Placental pericyte (primary cell): ENCODE data around the gene NOSTRIN. TPM values are rescaled to one million over a fixed set of nuclear protein-coding genes. Genes with fewer than 3 reads are reported as not detected.

Source experiments
- total RNA-seq: library from RNA; depleted of rRNA; stranded (reverse); fragments of >200 nt; gene quantifications from 2 replicates; pipeline ENCODE4 v1.2.3, GENCODE V29; 2012

NOSTRIN gene
- under 0.01 and 1.0 TPM in 2 replicates for total RNA-seq

GRCh38 chr2:168801961-168802858, at the start of gene NOSTRIN:
Gene NOSTRIN, plus strand, starts transcription at chr2:168802637. Its CDS starts 10 bp downstream, at chr2:168802647.

DNA sequence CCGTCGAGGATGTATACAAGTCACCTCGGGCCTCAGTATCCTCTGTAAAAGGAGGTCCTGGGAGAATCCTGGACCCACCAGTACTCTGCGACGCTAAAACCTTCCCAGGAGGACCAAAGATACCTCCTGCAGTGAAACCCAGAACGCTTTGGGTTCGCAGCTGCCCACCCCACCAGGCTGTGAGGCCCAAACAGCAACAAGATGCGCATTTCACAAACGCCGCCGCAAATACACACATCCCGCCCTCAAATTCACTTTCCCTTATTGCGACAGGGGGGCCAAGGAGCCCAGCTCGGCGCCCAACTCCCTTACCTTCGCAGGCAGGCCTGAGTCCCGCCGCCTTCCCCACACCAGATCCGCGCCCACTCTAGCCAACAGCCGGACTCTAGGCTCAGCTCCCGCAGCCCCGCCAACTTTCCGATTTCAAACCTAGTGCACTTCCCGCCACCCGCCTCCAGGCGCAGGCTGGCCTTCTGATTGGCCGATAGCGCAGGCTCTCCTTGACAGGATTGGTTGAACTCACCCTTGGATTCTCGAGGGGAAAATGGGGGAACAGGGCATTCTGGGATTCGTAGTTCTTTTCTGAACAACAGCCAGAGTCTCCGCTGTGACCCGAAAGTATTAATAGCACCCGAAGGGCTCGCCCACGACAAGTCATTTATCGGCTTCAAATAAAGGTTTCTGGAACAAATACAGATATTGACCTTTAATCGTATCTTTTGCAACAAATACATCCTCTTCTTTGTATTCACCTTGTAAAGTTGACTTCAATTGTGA, 87.8 kb downstream of the NOSTRIN start, which contains the start of gene SPC25:
Gene SPC25, minus strand, starts transcription at position 425 of the 777 bp plus-strand sequence. CDS start 911 bp downstream, outside the sequence.

GRCh38 chr2:168901003-168901402, 98.6 kb downstream of the NOSTRIN start, which contains the start of gene G6PC2:
Gene G6PC2, plus strand, starts transcription at chr2:168901291. Its CDS starts 41 bp downstream, at chr2:168901332.

Other genes with a start within 250 kb of the NOSTRIN start
- 0.44 and 7.6 TPM in 2 replicates for gene SPC25, start 87.8 kb downstream of the NOSTRIN start, total RNA-seq
- gene G6PC2, start 98.7 kb downstream of the NOSTRIN start, total RNA-seq: not detected in 2 replicates
- not detected in 2 replicates for gene ABCB11, start 228.7 kb downstream of the NOSTRIN start, total RNA-seq